GM19467 (cell line): ENCODE results near the gene BCAS3.
"Not testable (repeated sequence)": the region's sequence is repeated elsewhere in the genome, so short reads cannot be mapped to it uniquely, and the experiment has no call there.

Experiments used
- ATAC-seq: cut with Tn5 transposase; IDR thresholded peaks from one replicate; pipeline ENCODE4 v1.9.1; 2021; ENCODE audit warnings: mild to moderate bottlenecking, moderate library complexity; ENCODE audit not compliant: unreplicated experiment

BCAS3 gene

GRCh38 chr17:60677308-60678117 lies at the start of gene BCAS3:
TSS of gene BCAS3 (plus strand) at chr17:60677851.
- ATAC-seq: peak; percentile 97

GRCh38 chr17:60628252-60628889 lies 49.3 kb upstream of the BCAS3 start:
- ATAC-seq: no peak

GRCh38 chr17:60629120-60629519 lies 48.5 kb upstream of the BCAS3 start:
- ATAC-seq: no peak

GRCh38 chr17:60630352-60630751 lies 47.3 kb upstream of the BCAS3 start:
- no peak for ATAC-seq

- no peak for ATAC-seq
Observed at GRCh38 chr17:60631119-60631518, 46.5 kb upstream of the BCAS3 start.

GRCh38 chr17:60637683-60638082 lies 40.0 kb upstream of the BCAS3 start:
- no peak for ATAC-seq

GRCh38 chr17:60639019-60639330 lies 38.7 kb upstream of the BCAS3 start:
- no peak for ATAC-seq

GRCh38 chr17:60640503-60640902 lies 37.1 kb upstream of the BCAS3 start:
- no peak for ATAC-seq

GRCh38 chr17:60641126-60641525 lies 36.5 kb upstream of the BCAS3 start:
- ATAC-seq: no peak

- no peak for ATAC-seq
Observed at GRCh38 chr17:60641810-60642220, 35.8 kb upstream of the BCAS3 start.

- no peak for ATAC-seq
Observed at GRCh38 chr17:60645918-60646523, 31.6 kb upstream of the BCAS3 start.

- no peak for ATAC-seq
Observed at GRCh38 chr17:60646701-60647100, 30.9 kb upstream of the BCAS3 start.

GRCh38 chr17:60647705-60648104 lies 29.9 kb upstream of the BCAS3 start:
- no peak for ATAC-seq

- peak; percentile 85 for ATAC-seq
Observed at GRCh38 chr17:60652454-60653247, 25.0 kb upstream of the BCAS3 start.

- ATAC-seq: no peak
Observed at GRCh38 chr17:60653569-60653968, 24.1 kb upstream of the BCAS3 start.

- ATAC-seq: no peak
Observed at GRCh38 chr17:60656499-60656898, 21.2 kb upstream of the BCAS3 start.

- no peak for ATAC-seq
Observed at GRCh38 chr17:60659156-60659555, 18.5 kb upstream of the BCAS3 start.

- no peak for ATAC-seq
Observed at GRCh38 chr17:60661489-60661888, 16.2 kb upstream of the BCAS3 start.

- ATAC-seq: no peak
Observed at GRCh38 chr17:60664022-60664421, 13.6 kb upstream of the BCAS3 start.

GRCh38 chr17:60665602-60666001 lies 12.0 kb upstream of the BCAS3 start:
- no peak for ATAC-seq

GRCh38 chr17:60668741-60669140 lies 8.9 kb upstream of the BCAS3 start:
- not testable (repeated sequence) for ATAC-seq
